Dedifferentiated amniotic fluid mesenchymal stem cell (primary cell): Measurements from ENCODE around the gene LINGO1.

Source experiments
- DNase-seq: peaks from one replicate; pipeline ENCODE4 v3.0.0-alpha.2; 2016; ENCODE audit errors: extremely low spot score

LINGO1 gene

DNA sequence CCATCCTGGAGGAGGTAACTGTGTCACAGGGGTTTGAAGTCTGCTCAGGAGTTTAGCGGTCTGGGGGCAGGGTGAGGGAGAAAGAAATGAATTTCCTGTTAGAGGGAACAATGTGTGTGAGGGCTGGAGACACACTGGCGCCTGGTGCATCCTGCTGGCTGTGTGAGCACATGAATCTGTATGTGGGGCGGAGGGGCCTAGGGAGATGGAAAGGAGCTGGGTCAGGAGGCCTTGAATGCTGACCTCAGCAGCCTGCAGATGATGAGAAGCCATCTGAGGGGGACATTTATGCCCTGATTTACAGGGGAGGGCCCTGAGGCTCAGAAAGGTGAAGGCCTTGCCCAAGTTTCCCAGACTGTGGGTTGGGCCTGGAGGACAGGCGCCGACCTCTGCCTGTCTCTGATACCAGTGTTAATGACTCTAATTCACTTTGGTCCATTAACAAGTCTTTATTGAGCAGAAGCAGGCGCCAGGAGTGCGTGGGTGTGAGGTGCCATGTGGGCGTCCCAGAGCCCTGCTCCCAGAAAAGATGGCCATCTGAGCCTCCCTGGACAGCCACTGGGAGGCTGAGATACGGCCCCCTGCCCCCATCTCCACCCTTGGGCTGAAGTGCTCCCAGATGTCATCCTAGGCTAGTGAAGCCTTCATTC is 34.8 kb downstream of the LINGO1 start:
- DNase-seq = no peak

DNA sequence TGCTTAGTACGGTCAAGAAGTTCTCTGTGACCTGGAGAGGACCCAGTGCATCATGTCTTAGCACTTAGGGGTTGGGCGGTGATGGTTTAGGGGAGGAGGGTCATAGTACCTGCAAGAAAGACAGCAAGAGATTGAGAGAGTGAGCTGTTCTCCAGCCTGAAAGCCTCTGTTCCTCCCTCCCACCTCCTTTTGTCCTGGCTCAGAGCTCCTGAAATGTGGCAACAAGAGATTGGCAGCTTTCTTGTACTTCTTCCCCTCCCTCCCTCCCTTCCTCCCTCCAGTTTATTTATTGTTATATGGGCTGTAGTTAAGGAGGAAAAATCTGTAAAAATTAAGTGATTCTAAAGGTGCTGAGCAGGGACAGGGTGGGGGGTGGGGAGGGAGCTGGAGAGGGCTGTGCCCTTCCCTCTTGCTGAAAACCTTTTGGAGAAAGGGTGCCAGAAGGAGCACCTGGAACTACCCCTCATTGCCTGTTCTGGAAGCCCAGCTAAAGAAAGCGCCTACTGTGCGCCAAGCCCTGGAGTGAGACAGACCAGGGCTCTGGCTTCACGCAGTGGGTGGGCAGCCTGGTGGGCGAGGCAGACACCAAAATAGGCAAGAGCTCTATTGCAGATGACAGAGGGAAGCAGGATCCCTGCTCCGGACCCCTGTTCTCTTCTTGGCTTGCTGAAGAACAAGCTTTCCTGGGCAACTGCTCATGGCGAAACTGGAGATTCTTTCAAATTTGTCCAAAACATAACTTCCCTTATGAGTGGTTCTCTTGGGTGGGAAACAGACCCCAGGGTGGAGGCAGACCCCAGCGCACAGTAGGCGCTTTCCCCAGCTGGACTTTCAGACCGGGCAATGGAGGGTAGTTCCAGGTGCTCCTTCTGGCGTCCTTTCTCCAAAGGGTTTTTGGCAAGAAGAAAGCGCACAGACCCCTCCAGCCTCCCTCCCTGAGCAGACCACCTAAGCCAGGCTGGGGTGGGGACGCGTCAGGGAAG is 35.6 kb downstream of the LINGO1 start:
- no peak for DNase-seq

DNA sequence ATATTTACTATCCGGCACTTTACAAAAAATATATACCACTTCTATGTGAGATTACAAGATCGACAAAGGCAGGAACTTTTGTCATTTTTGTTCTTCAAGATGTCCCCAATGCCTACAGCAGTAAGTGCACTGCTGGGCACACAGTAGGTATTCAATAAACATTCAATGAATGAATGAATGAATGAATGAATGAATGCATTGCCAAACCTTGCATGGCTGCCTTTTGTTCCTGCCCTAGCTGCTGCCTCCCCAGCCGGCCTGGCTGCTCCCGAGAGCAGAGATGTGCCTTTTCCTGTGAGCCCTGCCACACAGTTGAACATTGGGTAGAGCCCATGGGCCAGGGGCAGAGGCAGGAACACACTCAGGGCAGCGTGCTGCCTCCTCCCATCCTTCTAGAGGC is 37.5 kb downstream of the LINGO1 start:
- DNase-seq = no peak

DNA sequence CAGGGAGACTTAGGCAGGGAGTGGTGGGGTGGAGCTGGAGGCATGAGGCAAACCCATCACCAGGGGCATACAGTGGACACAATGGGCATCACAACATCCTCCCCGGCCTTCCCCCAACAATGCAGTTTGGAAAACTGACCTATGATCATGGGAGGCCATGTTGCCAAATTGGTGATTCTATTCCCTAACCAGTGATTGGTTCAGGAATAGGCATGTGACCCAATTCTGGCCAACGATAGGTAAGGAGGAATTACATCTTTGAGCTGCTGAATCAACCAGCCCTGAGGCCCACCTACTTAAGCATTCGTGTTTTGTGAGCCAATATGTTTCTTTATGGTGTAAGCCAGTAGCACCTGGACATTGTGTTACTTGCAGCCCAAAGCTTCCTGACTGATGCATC is 40.0 kb downstream of the LINGO1 start:
- no peak for DNase-seq

DNA sequence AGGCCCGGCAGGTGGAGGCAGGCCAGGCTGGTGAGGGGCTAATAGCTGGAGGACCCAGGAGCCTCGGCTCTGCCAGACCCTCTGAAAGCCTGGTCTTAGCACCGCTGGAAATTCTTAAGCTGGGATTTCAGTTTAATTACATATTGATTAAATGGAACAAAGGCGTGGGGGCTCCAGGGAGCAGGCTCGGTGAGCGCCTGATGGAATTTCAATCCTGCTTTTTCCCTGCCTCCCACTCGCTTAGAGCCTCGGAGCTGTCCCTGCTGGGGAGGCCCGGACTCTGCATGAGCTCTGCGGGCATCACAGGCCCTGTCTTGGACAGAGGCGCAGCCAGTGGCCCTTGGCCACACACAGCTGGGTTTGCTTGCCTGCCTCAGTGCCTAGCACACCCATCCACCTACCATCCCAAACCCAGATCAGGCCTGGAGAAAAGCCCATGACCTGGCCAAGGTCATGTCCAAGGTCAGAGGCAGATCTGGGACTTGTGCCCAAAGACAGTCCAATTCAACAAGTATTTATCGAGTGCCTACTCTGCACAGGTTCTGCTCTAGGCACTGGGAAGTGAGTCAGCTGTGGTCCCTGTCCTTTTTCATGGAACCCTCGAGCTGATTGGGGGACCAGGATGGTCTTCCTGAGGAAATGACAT is 40.6 kb downstream of the LINGO1 start:
- no peak for DNase-seq

DNA sequence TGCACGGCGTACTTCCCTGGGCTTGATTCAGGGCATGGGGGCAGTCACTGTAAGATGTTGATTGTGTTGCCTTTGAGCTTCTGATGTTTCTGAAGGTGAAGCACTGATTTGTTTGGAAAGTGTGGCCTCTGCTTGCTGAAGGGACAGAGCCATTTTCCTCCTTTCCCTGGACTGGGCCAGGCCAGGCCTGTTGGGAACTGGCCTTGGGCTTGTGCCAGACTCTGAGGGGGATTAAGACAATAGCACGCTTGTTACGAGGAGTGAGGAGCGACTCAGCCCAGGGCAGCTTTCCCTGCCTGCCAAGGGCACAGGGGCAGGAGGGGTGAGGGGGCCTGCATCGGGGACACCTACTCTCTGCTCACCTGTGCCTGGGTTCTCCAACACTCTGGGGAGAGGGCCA is 42.9 kb downstream of the LINGO1 start:
- DNase-seq = no peak

DNA sequence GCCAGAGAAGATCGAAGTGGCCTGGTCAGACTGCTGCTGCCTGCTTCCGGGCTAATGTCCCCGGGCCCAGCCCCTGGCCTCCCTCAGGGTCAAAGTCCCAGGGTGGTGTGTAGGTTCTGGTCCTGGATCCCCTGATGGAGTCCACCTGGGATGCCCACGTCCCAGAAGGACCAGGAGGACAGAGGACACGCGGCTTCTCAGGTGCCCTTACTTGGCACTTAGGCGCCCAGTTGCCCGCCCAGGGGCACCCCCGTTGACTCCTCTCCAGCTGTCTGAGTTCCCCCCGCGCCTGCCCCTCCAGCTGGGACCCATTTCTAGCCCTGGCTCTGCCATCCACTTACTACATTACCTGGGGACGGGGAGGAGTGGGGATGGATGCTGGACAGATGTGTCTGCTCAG is 44.6 kb downstream of the LINGO1 start:
- no peak for DNase-seq

DNA sequence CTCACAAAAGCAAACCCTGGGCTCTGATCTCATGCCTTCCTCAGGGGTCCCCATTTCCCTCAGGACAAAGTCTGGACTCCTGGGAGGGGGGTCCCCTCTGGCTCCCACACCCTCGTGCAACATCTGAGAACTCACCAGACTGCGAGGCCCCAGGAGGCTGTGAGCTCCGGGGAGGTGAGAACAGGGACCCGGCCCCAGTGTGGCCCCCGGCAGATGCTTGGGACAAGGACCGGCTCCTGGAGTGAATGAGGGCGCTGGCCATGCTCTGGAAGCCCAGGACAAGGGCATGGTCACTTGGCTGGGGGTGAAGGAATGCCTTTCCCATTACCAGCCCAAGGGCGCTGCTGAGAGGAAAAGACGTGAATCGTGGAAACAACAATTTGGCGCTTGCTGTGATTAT is 48.0 kb downstream of the LINGO1 start:
- DNase-seq = no peak

DNA sequence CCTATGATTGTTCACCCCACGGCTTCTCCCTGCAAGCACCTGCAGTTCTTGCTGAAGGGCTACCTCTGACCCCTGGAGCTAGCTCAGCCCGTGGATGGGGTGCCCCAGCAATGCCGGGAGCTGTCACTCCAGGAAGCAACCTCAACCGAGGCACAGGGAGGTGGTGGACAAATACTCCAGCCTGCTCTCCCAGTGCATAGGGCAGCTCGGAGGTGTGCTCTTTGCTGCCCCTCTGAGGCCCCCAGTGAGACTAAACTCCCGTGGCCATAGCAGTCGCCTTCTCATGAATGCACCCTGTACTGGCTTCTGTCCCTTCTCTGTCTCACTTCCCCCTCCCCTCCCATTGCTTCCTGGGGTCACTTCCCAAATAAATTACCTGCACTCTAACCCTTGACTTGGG is 48.5 kb downstream of the LINGO1 start:
- no peak for DNase-seq

DNA sequence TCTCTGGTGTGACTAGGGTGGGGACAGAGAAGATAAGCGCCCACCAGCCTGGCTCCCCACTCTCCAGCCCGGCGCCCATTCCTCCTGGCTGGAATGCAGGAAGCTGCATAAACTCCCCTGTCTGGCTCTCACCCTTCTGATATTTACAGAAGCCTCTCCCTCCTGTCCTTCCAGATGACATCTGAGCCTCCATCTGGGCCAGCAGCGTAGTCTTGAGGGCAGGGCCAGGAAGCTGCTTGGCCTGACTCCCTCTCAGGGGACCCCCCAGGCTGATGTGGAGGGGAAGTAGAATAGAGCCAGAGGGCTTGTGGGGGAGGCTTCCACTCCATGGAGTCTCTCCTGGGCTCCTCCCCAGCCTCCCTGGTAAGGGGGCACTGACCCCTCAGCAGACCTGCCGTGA is 49.9 kb downstream of the LINGO1 start:
- no peak for DNase-seq

DNA sequence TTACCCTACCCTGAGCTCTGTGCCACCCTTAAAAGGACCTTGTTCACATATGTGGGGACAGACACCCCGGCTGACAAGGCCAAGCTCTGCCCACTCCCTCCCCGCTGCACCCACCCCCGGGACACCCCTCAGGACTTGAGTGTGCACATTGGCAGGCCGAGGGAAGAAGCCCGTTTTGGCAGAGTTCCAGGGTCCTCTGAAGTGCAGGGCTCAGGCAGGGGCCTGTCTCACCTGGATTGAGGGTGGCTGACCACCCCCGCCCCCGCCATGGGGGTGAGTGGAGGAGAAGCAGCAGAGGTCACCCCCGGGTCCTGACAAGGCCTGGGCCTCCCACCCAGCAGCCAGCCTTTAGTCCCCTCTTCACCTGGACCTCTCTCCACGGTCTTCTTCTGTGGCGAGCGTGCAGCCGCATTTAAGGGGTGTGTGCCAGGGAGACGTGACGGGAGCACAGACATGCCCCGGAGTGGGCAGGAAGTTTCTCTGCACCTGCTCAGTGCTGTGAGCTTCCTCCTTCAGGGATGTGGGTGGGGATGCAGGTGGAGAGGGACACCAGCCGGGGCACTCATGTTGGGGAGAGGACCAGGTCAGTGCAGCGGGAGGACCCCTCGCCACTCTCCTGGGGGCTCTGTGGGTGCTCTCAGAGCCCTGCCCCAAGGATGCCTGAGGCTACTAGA is 50.7 kb downstream of the LINGO1 start:
- no peak for DNase-seq

DNA sequence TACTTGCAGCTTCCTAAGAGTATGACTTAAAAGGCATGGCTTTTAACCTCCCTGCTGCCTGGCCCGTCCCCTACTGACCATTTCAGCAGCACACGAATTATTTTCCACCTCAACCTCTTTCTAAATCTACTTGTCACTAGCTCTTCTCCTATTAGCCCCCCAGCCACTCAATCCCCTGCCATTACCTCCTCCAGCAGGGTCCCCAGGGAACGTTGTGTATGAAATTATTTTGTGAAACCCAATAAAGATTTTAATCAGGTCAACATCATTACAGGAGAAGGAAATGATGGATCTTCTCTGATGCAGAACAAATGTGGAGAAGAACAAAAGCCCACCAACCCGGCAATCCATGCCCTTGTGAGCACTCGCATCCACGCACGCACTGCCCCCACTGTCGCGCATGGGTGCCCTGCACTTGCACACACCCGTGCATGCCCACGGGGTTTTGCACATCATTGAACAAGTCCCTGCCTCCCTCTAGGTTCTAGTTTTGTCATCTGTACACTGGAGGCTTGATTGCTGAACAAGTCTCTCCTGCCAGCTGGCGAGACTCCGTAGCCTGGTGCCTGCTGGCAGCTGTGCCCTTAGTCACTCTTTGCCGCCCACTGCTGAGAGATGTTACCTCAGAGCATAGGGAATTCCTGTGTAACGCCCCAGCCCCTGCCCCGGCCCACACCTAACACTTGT is 51.6 kb downstream of the LINGO1 start:
- DNase-seq = no peak

DNA sequence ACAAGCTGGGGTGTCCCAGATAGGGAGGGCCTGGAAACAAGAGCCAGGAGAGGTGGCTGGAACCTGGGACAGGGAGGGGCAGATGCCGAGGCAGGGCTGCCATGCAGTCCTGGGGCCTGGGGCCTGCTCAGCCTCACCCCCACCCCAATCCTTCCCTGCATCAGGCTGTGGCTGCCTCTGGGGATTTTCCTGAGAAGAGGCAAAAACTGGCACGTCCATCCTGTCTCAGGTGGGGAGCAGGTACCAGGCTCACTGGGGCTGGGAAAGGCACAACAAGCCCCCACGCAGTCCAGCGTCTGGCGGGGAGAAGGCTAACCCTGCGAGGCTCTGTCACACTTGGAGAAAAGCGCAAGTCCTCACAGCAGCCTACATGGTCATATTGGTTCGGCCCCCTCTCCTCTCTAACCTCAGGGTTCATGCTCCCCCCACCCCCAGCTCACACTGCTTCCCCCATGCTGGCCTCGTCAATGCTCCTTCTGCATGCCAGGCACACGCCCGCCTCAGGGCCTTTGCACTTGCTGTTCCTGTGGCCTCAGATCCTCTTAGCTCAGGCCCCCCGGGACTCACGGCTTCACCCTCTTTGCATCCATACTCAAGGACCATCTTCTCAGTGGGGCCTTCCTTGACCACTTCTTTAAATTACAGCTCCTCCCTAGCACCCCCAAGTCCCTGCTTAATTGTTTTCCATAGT is 53.1 kb downstream of the LINGO1 start:
- DNase-seq = no peak

DNA sequence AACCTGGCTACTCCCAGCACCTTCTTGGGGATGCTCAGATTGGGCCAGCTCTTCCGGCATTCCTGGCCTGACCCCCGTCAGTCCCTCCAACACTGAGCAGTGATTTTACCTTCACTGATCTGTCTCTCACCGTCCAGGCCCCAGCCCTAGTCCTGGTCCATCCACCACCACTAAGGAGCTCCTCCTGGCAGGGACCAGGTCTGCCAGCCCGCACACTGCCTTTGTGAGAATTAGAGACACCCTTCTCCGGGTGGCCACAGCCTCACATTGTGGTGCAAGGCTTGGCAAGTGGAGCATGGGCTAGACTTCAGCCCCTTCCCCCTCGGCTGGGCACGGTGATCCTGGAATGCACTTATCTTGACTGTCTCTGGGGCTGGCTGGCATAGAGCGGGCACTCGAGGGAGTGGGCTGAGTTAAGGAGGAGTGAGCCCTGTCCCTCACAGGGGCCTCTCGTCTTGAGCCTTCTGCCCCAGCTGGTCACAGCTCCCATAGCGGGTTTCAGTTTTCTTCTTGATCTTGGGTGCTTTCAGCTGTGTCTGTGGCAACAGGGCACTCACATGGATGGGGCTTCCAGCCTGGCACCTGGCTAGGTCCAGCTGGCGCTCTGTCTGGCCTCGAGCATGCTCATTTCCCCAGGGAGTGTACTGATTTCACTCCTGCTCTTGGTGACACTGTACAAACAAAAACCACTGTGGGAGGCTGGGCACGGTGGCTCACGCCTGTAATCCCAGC is 53.9 kb downstream of the LINGO1 start:
- no peak for DNase-seq

DNA sequence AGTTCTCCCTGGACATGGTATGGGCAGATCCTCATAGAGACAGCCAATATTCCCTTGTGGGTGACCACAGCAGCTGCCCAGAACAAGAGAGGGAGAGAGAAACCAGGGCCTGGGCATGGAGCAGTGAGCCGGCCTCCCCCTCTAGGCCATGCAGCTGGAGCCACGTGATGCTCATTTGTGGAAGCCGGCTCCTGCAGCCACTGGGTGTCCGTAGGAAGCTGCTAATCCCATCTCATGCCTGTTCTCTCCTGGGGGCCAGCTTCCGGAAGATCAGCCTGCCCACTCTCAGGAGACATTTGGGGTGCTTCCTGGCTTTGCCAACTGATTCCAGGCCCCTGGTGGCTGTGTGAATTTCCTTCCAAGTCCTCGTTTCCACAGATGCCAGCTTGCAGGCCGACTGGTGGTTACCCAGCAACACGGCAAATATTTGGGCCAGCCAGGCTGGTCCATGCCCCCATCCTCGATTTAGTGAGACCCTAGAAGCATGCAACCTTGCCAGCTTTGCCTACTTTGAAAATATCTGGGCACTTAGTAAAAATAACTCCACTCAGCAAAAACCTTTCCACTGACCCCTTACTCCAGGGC is 55.3 kb downstream of the LINGO1 start:
- DNase-seq = no peak

DNA sequence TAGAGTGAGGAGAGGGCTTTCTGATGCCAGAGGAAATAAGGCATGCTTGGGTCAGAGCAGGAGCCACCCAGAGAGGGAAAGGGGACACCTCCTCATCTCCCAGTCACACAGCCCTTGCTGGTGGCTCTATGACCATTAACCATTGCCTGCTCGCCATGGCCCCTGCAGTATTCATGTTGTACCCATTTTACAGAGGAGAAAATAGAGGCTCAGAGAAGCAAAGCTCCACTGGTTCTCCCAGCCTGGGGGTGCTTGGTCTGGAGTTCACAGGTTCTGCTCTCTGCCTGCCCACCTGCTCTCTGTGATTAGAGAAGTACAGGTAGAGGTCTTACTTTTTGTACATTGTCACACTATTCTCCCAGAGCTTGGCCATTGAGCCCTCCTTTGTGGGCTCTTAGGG is 56.2 kb downstream of the LINGO1 start:
- no peak for DNase-seq

DNA sequence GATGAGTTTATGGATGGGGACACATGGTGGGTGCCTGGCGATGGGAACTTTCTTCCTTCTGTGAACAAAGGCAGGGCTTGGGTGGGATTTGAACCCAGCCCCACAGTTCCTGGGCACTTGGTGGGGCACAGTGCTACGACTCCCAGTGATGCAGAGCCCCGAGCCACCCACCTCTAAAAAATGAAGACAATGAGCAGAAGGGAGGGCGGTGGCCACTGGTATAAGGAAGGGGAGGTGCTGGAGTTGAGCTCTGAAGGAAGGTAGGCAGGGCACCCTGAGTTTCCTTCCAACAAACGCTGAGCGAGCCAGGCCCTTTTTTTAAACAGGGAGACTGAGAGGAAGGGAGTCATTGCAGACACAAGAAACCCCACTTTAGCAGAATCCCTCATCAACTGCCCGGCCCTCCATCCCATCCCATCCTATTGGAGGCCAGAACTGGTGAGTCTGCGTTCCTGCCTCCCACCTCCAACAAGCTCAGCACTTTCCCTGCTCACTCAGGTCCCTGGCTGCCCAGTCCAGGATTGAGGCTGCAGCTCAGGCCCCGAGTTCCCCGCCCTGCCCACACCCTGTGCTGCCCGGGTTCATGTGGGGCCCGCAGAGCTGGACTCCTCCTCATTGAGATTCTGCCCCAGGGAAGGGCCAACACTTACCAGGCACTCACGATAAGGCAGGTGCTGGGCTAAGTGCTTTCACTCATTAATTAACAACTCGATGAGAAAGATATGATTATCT is 57.3 kb downstream of the LINGO1 start:
- no peak for DNase-seq

DNA sequence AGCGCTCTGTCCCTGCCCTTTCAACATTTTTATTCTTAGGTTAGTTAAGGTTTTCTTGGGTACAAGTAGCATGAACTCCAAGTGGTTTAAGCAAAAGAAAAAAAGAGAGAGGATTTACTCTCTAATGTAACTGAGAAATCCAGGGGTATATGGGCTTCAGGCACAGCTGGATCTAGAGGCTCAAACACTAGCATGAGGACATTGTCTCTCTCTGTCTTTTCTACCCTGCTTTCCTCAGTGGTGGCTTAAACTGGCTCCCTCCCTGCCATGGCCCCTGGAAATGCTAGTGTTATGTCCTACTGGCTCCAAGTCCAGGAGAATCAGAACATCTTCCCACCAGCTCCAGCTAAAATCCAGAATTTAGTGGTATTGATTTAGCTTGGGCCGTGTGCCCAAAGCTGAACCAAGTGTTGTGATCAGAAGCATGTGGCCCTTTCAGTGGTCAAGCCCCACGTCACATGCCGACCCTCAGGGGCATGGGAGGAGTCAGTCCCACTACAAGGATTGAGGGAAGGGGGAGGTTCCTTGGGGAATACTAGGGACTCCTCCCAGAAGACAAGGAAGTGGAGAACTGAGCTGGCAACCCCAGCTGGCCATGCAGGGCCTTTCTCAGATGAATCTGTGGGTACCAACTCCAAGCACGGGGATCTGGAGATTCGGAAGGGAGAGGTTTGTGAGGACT is 58.0 kb downstream of the LINGO1 start:
- DNase-seq = no peak

DNA sequence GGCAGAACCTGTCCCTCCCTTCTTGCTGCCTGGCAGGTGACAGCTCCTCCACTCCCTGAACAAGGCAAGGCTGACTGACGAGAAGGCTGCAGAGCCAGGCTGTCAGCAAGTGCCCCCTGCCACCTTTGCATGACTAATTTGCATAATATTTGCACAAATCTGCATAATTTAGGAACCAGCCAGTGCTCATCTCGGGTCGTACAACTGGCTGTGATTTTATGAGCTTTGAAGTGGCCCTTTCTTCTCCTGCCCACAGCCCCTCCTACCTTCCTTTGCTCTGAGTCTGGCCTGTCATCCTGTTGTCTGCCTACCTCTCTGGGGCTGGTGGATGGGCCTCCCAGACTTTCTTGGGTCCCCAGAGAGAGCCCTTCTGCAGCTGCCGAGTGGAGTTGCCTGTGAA is 58.9 kb downstream of the LINGO1 start:
- DNase-seq = no peak
